Esophagus muscularis mucosa (tissue), 4 donors: ENCODE results near the gene SUFU. TPM values are rescaled to one million over a fixed set of nuclear protein-coding genes. Genes with fewer than 3 reads are reported as not detected.

Source experiments
- DNase-seq: peaks from one replicate; pipeline ENCODE4 v3.0.0-alpha.2; 2017; ENCODE audit errors: extremely low spot score
- H3K27ac ChIP-seq, 4 donors: fragments of 200-600 bp; sonication (generic); replicated peaks in 1 of 4; 1 replicate in 3 of 4; 2 replicates in 1 of 4; pipeline ENCODE4 v1.5.1; 2016 to 2019; ENCODE audit warnings: mild to moderate bottlenecking in 1 of 4
- H3K27me3 ChIP-seq, 4 donors: fragments of 200-600 bp; sonication (generic); one replicate each; pipeline versions ENCODE4 v1.5.1 to v1.6.0; 2016 to 2019
- H3K36me3 ChIP-seq, 4 donors: fragments of 200-600 bp; sonication (generic); one replicate each; pipeline ENCODE4 v1.5.1; 2016 to 2019
- H3K4me1 ChIP-seq, 4 donors: fragments of 200-600 bp; sonication (generic); one replicate each; pipeline ENCODE4 v1.5.1; 2016 to 2019
- H3K4me3 ChIP-seq, 4 donors: fragments of 200-600 bp; sonication (generic); 1 replicate in 2 of 4; 2 replicates in 2 of 4; pipeline ENCODE4 v1.5.1; 2016 to 2019; ENCODE audit warnings: mild to moderate bottlenecking in 4 of 4, moderate library complexity in 1 of 4
- H3K9me3 ChIP-seq, 4 donors: fragments of 200-600 bp; sonication (generic); 1 replicate in 3 of 4; 2 replicates in 1 of 4; pipeline ENCODE4 v1.5.1; 2016 to 2019
- EP300 ChIP-seq: sonication (generic); formaldehyde crosslinking; IDR thresholded peaks from one replicate; pipeline ENCODE4 v1.6.1; 2017; ENCODE audit warnings: antibody characterized with exemption
- POLR2A ChIP-seq: fragments of 450-650 bp; IDR thresholded peaks from one replicate; pipeline ENCODE4 v1.6.1; 2017; ENCODE audit warnings: antibody characterized with exemption, moderate library complexity, mild to moderate bottlenecking, low read depth
- POLR2AphosphoS5 ChIP-seq, 2 donors: sonication (generic); formaldehyde crosslinking; IDR thresholded peaks; one replicate each; pipeline ENCODE4 v1.6.1; 2017; ENCODE audit warnings: antibody characterized with exemption in 2 of 2
- WGBS: methylation state at CpG from one replicate; pipeline ENCODE4 v1.1.5; 2018; 5-methylcytosine and 5-hydroxymethylcytosine counted together
- intact Hi-C: fragments of 100-400 bp; cut with DNase I; formaldehyde crosslinking; loops from one replicate; pipeline ENCODE4 v1.15.1; 2023
- total RNA-seq, 4 donors: library from RNA; depleted of rRNA; stranded (reverse); fragments of >200 nt; gene quantifications; one replicate each; pipeline versions ENCODE4 v1.1.0 to v1.2.1, GENCODE V29; 2016
- TF ChIP-seq, protein P1 (sequence below), 3 experiments: fragments of 200-600 bp in 2 of 3; fragments of 450-650 bp in 1 of 3; sonication (generic) in 2 of 3; IDR thresholded peaks; one replicate each; pipeline ENCODE4 v1.5.1; 2017 to 2019; ENCODE audit warnings: antibody characterized with exemption in 3 of 3, mild to moderate bottlenecking in 2 of 3, moderate library complexity in 1 of 3

The SUFU gene
- total RNA-seq, 4 donors from 2014 or later = 5.0 to 11.7 (median 10.1) TPM

DNA sequence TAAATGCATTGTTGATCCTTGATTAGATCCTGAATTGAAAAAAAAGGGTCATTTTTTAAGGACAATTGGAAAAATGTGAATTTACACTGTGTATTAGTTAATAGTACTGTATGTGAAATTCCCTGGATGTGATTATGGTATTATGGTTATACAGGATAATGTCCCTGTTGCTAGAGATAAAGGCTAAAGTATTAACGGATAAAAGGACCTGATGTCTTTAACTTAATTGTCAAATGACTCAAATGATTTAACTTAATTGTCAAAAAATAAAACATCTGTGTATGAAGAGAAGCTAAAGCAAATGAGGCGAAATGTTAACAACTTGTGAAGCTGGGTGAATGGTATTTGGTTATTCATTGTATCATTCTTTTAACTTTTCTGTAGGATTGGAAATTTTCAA is 48.8 kb downstream of the SUFU start:
- Histone ChIP-seq H3K27ac (no peak overlapping the region), H3K4me1 (peaks cover 0 to 10% (median 4%) of the 10 kb centered on the region in 4 donors), H3K4me3 (no peak overlapping the region), H3K27me3 (no peaks in the 10 kb centered on the region), H3K36me3 (peaks cover 5 to 28% (median 23%) of the 10 kb centered on the region in 4 donors), H3K9me3 (no peaks in the 10 kb centered on the region)
- TF ChIP-seq POLR2AphosphoS5 (IDR thresholded peaks at IDR 0.05) (no peak), EP300 (no peak)
- 91% methylated on average over 2 of the region's 2 CpGs for WGBS
- no peak for DNase-seq
- intact Hi-C loops = no loop called here

GRCh38 chr10:102553771-102554170 is 50.0 kb downstream of the SUFU start:
- 100% methylated on average over 7 of the region's 7 CpGs for WGBS
- Histone ChIP-seq H3K27ac (no peak overlapping the region), H3K4me1 (peaks cover 0 to 10% (median 4%) of the 10 kb centered on the region in 4 donors), H3K4me3 (no peak overlapping the region), H3K36me3 (peaks cover 5 to 28% (median 23%) of the 10 kb centered on the region in 4 donors), H3K27me3 (no peaks in the 10 kb centered on the region), H3K9me3 (no peaks in the 10 kb centered on the region)
- TF ChIP-seq POLR2AphosphoS5 (IDR thresholded peaks at IDR 0.05) (no peak), EP300 (no peak)
- intact Hi-C loops = no loop called here
- no peak for DNase-seq

- H3K27me3 ChIP-seq = no peaks in the 10 kb centered on the region
- TF ChIP-seq EP300 (no peak), POLR2AphosphoS5 (IDR thresholded peaks at IDR 0.05) (no peak), POLR2A (no peak)
- TF ChIP-seq, protein P1, sequence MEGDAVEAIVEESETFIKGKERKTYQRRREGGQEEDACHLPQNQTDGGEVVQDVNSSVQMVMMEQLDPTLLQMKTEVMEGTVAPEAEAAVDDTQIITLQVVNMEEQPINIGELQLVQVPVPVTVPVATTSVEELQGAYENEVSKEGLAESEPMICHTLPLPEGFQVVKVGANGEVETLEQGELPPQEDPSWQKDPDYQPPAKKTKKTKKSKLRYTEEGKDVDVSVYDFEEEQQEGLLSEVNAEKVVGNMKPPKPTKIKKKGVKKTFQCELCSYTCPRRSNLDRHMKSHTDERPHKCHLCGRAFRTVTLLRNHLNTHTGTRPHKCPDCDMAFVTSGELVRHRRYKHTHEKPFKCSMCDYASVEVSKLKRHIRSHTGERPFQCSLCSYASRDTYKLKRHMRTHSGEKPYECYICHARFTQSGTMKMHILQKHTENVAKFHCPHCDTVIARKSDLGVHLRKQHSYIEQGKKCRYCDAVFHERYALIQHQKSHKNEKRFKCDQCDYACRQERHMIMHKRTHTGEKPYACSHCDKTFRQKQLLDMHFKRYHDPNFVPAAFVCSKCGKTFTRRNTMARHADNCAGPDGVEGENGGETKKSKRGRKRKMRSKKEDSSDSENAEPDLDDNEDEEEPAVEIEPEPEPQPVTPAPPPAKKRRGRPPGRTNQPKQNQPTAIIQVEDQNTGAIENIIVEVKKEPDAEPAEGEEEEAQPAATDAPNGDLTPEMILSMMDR (IDR thresholded peaks at IDR 0.05) = no peak
- 97% methylated on average over 5 of the region's 5 CpGs for WGBS
- intact Hi-C loops = no loop called here
- H3K27ac ChIP-seq = no peak overlapping the region
- H3K4me1 ChIP-seq = peaks cover 0 to 10% (median 4%) of the 10 kb centered on the region in 4 donors
- peaks cover 5 to 28% (median 23%) of the 10 kb centered on the region in 4 donors for H3K36me3 ChIP-seq
- H3K9me3 ChIP-seq = no peaks in the 10 kb centered on the region
- H3K4me3 ChIP-seq = no peak overlapping the region
- no peak for DNase-seq
Measured at GRCh38 chr10:102554531-102554930, 50.8 kb downstream of the SUFU start.

GRCh38 chr10:102555781-102556328 is 52.1 kb downstream of the SUFU start:
- Histone ChIP-seq H3K4me1 (peaks cover 0 to 10% (median 4%) of the 10 kb centered on the region in 4 donors), H3K9me3 (no peaks in the 10 kb centered on the region), H3K36me3 (peaks cover 0 to 16% (median 13%) of the 10 kb centered on the region in 4 donors), H3K4me3 (no peak overlapping the region), H3K27ac (no peak overlapping the region), H3K27me3 (no peaks in the 10 kb centered on the region)
- DNase-seq = no peak
- intact Hi-C loops = no loop called here
- WGBS = 65% methylated on average over 11 of the region's 11 CpGs
- TF ChIP-seq EP300 (no peak), POLR2AphosphoS5 (IDR thresholded peaks at IDR 0.05) (no peak), POLR2A (no peak)
- TF ChIP-seq, protein P1 (IDR thresholded peaks at IDR 0.05) = no peak

- WGBS = 92% methylated on average over 2 of the region's 2 CpGs
- intact Hi-C loops = no loop called here
- Histone ChIP-seq H3K9me3 (no peaks in the 10 kb centered on the region), H3K27ac (no peak overlapping the region), H3K4me3 (no peak overlapping the region), H3K4me1 (peaks cover 0 to 10% (median 4%) of the 10 kb centered on the region in 4 donors), H3K36me3 (peaks cover 0 to 3% (median 0%) of the 10 kb centered on the region in 4 donors), H3K27me3 (no peaks in the 10 kb centered on the region)
- no peak for DNase-seq
- TF ChIP-seq, protein P1 (IDR thresholded peaks at IDR 0.05) = no peak
- no peak for TF ChIP-seq EP300
- TF ChIP-seq POLR2AphosphoS5 (IDR thresholded peaks at IDR 0.05) = no peak
- TF ChIP-seq POLR2A = no peak
Measured at GRCh38 chr10:102557569-102557968, 53.8 kb downstream of the SUFU start.

GRCh38 chr10:102559764-102560163 is 56.0 kb downstream of the SUFU start:
- TF ChIP-seq POLR2AphosphoS5 (IDR thresholded peaks at IDR 0.05) = no peak
- TF ChIP-seq, protein P1 (IDR thresholded peaks at IDR 0.05) = no peak
- no peak for TF ChIP-seq EP300
- no peak for TF ChIP-seq POLR2A
- Histone ChIP-seq H3K27me3 (no peaks in the 10 kb centered on the region), H3K36me3 (peaks cover 0 to 4% (median 0%) of the 10 kb centered on the region in 4 donors), H3K4me1 (peaks cover 0 to 10% (median 4%) of the 10 kb centered on the region in 4 donors), H3K27ac (no peak overlapping the region), H3K4me3 (no peak overlapping the region), H3K9me3 (no peaks in the 10 kb centered on the region)
- WGBS = 84% methylated on average over 4 of the region's 4 CpGs
- no peak for DNase-seq
- intact Hi-C loops = no loop called here
